Measurements from ENCODE around the gene INPP1.

INPP1 gene

DNA sequence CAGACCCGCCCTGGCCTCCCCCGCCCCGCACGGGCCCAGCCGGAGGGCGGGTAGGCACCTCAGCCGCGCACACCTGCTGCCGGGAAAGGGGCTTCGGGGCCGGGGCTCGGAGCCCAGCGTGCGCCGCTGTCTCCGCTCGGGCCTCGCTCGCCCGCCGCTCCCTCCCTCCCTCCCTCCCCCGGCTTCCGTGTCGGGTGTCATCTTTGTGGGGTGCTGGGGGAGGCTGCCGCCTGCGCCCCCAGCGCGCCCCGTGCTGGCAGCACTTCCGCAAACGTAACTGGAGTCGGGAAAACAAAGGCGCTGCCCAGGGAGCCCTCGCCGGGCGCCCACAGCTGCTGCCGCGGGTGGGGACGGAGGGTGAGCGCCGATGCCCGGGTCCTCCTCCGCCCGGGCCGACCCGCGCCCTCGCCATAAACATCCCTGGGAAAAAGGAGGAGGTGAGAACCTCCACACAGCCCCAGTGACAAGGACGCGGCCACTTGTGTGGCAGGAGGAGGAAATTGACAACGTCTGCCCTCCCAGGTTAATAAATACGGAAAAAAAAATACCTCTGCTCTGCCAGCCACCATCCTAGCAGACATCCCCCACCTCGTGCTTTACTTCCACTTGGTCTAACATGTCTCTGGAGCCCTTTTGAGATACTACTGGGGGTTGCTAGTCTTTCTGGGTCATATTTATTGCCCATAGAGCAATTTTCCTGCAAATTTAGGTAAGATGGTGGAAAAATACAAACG, 65.3 kb downstream of the INPP1 start:
- DNase-seq (ENCODE audit: low read depth in 2 of 2): peak; percentile 55 to 57

DNA sequence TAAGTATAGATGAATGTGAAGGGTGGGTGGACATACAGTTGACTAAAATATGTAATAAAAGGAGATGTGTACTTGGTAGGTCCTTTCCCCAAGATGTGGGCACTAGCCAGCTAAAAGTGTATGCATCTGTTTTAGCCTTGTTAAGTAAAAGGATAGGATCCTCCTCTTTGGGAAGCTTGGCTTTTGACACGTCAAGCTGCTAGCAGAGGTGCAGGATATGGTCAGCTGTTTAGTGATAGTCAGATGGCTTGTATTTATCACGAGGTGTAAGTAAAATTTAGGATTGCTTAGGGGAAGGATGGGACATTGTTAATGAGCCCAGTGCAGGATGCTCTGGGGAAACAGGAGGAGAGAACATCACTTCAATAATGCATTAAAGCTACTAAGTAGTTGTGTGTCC, 66.2 kb downstream of the INPP1 start:
- no peak for DNase-seq (ENCODE audit: low read depth in 2 of 2)

DNA sequence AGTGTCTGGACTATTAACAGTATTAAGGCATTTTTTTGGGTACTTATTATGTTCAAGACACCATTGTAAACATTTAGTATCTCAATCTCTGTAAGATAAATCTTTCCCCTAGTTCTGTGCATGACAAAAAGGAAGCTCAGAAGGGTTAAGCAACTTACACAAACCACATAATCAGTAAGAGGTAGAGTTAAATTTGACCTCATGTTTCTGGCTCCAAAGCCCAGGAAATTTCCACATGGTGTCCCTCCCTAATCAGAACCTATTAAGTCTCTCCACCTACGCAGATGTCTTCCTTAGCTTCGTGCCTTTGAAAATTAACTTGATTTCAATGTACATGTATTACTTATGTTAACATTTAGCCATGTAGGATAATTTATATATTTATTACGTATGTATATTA, 66.8 kb downstream of the INPP1 start:
- DNase-seq (ENCODE audit: low read depth in 2 of 2): no peak

DNA sequence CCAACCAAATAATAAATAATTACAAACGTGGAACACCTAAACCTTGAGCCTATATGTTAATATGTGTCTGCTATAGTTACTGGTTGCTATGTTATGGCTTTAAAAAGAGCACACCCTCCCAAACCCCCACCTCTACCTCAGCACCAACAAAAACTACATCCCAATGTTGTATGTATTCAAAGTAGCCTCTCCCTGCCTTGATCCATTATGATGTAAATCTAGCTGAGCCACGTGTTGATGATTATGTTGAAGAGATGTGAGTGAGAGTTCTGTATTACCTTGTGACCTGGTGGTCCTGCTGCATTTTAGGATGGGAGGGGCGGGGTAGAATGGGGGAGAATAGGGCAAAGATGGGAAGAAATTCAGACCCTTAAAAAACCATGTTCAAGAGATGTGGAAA, 69.6 kb downstream of the INPP1 start:
- DNase-seq (ENCODE audit: low read depth in 2 of 2): no peak

DNA sequence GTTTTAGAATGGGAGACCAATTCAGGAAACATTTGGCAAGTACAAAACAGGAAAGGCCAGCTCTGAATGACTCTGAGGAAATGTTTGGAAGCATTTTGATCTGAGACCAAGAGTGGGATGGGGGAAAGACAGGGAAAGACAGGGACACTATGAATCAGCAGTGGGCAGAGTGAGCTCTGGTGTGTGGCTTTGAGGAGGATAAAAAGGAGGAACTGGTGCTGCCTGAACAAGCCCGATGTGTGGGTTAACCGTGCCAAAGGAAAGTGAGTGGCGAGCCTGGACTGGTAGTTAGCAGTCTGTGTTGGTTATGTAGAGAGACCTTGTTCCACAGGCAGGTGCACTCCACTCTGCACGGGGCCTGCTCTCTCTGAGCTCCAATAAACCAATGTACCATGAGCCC, 70.0 kb downstream of the INPP1 start:
- DNase-seq (ENCODE audit: low read depth in 2 of 2): no peak

DNA sequence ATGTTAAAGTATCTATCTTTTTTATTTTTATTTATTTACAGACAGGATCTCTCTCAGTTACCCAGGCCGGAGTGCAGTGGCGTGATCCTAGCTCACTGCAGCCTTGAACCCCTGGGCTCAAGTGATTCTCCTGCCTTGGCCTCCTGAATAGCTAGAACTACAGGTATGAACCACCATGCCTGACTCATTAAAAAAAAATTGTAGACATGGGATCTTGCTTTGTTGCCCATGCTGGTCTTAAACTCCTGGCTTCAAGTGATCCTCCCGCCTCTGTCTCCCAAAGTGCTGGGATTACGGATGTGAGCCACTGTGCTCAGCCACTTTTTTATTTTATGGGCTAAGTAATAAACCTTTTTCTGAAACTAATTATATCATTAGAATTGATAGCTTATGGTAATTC, 71.9 kb downstream of the INPP1 start:
- no peak for DNase-seq (ENCODE audit: low read depth in 2 of 2)

DNA sequence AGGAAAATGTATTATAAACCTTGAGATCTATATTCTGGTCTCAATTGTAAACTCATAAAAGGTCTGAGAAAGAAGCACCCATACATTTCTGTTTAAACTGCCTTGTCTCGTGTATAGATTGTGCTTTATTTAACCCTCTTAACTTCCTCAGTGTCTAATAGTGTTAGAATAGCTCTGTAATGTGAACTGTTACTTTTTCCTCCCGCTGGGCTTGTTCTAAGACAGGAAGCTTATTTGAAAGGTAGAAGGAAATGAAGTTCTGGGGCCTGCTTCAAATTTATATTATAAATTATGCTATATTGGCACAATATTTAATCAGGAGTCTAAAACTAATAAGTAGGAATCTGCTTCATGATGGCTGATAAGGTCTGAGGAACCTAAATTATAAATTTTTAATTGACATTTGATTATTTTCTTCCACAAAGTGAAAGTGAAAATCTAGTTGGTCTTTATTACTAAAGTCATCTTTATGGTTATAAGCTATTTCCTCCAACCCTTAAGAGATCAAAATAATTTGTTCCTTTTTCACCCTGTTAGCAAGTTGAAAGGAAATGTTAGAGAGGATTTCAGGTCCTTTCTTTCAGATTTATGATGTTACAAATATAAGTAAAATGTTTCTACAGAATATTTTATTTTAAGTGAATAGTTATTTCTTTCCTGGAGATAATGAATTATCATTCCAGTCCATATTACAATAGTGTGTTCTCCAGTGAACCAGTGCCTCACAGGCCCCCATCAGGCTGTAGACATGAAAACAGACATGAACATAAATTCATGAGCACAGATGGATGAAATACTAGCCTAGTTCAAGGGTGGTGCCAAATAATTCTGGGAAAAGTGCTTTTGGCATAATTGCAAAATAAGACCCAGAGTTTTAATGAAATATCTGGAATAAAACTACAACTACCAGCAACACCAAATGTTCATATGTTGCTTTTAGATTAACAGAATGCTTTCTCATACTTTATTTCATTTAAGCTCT, 72.7 kb downstream of the INPP1 start:
- DNase-seq (ENCODE audit: low read depth in 2 of 2): no peak

DNA sequence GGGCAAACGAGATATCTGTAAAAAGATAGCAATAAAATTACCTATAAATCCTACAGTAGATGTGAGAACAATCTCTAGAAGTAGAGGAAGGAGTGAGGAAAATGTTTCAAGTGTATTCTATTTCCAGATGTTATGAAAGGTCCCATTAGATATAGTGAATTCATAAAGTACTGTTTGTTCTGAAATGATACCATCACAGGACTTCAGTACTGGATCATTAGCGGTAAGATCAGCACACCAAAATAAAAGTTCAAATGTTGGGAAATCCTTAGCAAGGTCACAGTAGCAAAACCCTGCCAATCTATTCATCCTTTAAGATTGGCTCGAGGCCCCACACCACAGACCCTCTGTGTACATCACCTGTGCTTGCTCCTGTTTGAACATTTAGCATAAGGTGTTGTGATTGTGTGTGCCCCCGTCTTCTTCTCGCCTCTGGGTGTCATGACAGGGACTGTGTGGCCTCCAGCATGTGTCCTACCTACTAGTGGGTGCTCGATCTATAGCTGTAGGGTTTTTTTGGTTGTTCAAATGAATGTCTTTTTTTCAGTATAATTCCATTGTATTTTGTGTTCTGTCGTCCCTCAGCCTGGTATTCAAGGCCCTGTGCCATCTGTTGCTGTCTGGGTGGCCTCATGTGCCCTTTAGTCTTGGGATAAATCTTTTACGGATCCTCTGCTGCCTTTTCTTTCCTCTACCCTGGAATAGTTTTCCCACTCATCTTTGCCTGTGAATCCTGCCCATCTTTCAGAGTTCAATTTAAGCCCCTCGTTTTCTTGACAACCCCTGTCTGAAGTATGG, 73.9 kb downstream of the INPP1 start:
- no peak for DNase-seq (ENCODE audit: low read depth in 2 of 2)

DNA sequence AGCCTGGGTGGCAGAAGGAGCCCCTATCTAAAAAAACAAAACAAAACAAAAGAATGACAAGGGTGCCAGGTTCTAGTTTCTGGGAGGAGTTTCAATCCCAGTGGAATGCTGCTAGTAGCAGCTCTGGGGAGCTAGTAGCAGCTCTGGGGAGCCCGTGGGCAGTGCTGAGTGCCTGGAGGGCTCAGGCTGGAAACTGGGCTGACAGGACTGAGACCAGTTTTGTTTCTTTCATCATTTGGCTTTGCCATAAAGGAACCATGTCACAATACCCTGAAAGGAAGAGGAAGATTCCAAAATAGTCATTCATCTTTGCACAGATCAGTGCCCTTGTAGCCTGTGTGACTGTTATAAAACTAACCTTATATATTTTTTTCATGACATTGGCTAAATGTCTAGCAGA, 75.3 kb downstream of the INPP1 start:
- no peak for DNase-seq (ENCODE audit: low read depth in 2 of 2)

DNA sequence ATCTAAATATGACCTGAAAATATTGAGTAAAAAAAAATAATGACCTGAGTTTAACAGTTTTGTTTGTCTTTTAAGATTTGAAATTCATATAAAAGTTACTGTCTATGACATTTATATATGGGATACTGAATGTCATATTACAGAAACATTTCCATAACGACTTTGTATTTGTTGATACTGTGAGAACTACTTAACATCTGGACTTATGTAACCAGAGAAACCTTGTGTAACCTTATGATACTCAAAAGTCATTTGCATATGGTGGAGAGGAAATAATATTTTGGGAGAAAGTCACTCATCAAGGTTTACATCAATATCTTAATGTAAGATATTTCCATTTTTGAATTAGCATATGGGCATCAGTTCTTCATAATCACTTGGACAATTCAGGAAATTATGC, 77.4 kb downstream of the INPP1 start:
- DNase-seq (ENCODE audit: low read depth in 2 of 2): no peak

All from activated CD8-positive, alpha-beta memory T cell treated with anti-CD3 and anti-CD28 coated beads for 4 hours (primary cell).